Stimulated activated CD8-positive, alpha-beta memory T cell treated with anti-CD3 and anti-CD28 coated beads, Interleukin-12 subunit alpha, Interleukin-12 subunit beta, amount 100 ng/mL, for 24 hours (primary cell): ENCODE data around the gene SLC15A1.

Source experiments
- DNase-seq: peaks from one replicate; pipeline ENCODE4 v3.0.0-alpha.2; 2020; ENCODE audit errors: extremely low read depth

Gene SLC15A1

DNA sequence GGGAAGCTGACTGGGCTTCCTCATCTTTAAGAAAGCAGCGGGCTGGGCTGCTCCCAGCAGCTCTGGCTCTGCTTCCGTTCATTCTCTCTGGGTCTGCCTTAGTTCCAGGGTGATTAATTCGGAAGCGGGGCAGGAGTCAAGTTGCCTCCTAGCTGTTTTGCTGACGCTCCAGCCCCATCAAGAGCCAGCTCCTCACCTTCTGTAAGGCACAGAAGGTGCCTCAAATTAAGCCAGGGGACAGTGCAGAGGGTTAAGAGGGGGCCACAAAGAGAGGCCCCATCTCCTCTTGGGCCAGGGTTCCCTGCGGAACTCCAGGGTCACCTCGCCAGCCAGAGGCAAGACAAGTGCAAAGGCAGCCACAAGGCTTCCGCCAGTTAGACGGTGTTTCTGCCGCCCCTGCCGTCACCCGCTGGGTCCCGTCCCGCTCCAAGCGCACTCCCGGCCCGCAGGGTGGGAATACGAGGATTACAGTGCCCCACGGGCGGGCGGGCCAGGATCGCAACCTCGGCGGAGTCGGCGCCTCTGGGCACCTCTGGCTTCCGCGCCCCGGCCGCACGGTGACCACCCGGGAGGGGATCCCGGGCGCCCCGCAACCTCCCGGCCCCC lies 508 bp downstream of the SLC15A1 start:
- no peak for DNase-seq

GRCh38 chr13:98751367-98751782 lies 1.1 kb downstream of the SLC15A1 start:
- DNase-seq = no peak

- DNase-seq = no peak
Measured at GRCh38 chr13:98749501-98749900, 3.0 kb downstream of the SLC15A1 start.

DNA sequence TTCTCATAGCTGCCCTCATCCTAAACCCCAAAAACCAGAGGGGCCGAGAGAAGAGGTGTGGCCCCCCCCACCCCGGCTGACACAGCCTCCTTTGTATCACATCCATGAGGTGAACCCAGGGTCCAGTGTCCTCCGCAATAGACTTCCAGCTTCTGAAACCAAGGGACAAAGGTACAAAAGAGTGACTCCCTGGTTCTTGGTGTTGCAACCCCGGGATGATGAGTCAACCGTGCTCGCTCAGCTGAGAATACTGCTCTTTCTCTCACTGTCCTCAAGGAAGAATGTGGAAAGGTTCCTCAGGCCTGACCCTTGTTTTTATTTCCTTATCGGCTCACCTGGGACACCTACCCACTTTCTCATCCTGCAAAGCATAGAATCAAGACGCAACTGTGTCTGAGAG lies 5.5 kb downstream of the SLC15A1 start:
- DNase-seq = no peak

DNA sequence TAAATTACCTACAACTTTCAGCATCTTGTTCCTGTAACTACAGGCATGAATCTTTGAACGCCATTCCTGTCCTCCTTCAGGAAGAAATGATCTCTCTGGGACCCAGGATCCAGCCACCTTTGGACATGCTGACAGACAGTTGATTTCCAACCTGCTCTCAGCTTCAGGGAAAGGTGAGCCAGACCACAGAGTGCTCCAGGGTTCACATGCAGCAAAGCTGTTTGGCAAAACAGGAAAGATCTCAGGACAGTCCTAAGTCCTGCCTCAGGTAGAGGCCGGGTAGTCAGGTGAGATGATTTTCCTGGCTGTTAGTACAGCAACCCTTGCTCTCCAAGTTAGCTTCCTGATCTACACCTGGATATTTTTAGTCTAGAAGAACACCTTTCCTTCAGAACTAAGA lies 9.1 kb downstream of the SLC15A1 start:
- DNase-seq = no peak

DNA sequence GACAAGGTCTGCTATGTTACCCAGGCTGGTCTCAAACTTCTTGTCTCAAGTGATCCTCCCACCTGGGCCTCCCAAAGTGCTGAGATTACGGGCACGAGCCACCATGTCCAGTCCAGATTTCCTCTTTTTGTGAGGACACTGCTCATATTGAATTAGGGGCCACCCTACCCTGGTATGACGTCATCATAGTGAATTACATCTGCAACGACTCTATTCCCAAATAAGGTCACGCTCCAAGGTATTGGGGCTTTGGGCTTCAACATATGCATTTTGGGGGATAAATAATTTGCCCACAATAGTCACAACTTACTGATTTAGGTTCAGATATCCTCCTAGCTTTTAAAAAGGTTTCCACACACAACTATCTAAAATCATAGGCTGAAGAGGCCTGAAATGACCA lies 9.5 kb downstream of the SLC15A1 start:
- DNase-seq = no peak

DNA sequence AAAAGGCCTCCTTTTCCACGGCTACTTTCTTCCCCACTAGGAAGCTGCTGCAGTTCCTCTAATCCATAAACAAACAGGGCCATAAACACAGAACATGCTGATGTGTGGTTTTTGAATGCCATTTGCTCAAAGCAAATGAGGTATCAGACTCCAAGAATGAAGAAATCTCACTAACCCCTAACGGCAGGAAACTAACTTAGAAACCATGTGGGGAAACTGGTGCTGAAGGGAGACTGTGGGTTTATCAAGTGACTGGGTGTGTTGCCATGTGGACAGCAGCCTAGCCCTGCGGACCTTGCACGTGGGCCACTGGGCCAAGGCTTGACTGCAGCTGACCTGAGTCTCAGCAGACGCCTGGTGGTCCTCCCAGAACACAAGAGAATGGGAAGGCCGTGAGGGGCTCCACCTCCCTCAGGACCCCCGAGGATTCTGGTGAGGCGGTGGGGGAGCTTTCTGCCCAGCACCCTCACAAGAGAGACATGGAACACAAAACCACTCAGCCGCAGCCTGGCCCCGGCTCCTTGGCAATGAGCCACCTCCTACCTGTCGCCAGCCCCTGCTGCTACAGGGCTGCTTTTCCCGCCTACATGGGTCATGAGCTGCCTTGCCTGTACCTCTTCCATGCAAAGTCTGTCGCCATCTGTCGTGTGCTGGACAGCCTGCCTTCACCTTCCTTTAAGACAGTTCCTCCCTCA lies 10.6 kb downstream of the SLC15A1 start:
- DNase-seq = no peak

- no peak for DNase-seq
Measured at GRCh38 chr13:98740131-98740530, 12.3 kb downstream of the SLC15A1 start.

GRCh38 chr13:98738993-98739392 lies 13.5 kb downstream of the SLC15A1 start:
- DNase-seq = no peak

DNA sequence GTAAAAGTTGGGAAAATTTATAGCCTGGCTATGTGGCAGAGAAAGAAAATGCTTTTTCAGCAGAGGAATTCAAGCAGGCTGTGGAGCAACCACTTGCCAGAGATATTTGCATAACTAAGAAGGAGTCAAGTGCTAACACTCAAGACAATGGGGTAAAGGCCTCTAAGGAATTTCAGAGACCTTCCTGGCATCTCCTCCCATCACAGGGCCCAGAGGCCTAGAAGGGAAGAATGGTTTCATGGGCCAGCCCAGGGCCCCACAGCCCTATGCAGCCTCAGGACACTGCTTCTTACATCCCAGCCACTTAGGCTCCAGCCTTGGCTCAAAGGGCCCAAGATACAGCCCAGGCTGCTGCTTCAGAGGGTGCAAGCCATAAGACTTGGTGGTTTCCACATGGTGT lies 14.3 kb downstream of the SLC15A1 start:
- no peak for DNase-seq

GRCh38 chr13:98731925-98732324 lies 20.5 kb downstream of the SLC15A1 start:
- no peak for DNase-seq

DNA sequence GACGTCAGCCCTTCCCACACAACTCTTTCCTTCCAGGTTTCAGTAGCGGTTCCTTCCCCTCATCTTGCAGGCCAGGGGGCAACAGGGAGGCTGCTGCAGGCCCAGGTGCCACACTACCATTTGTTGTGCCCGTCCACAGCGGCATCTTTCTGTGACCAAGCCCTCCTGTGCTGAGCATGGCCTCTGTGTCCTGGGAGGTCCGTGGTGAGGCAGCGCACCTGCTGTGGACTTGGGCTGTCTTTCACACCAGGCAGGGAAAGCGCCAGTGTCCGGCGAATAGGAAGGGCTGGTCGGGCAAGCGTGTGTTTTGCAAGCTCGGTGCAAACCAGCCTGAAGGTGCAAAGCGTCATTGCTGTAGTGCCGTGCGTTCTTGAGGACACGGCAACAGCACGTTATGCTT lies 21.4 kb downstream of the SLC15A1 start:
- no peak for DNase-seq

- DNase-seq = no peak
Measured at GRCh38 chr13:98730441-98730840, 22.0 kb downstream of the SLC15A1 start.

GRCh38 chr13:98729658-98730057 lies 22.8 kb downstream of the SLC15A1 start:
- DNase-seq = no peak

DNA sequence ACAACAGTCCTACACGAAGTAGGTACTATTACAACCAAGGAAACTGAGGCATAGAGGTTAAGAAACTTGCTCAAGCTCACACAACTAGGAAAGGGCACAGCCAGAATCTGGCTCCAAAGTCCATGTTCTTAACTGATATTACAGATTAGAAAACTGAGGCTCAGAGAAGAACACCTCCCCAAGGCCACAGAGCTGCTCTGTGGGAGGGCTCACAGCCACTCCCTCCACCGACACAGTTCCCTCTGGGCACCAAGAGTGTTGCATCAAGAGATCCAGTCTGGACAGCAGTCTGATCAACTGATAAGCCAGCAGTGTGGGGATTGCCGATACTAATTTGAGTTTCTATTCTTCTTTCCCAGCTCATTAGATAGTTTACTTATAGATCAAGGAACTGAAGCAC lies 29.5 kb downstream of the SLC15A1 start:
- DNase-seq = no peak

GRCh38 chr13:98721825-98722510 lies 30.5 kb downstream of the SLC15A1 start:
- no peak for DNase-seq

- no peak for DNase-seq
Measured at GRCh38 chr13:98719527-98720250, 32.8 kb downstream of the SLC15A1 start.

DNA sequence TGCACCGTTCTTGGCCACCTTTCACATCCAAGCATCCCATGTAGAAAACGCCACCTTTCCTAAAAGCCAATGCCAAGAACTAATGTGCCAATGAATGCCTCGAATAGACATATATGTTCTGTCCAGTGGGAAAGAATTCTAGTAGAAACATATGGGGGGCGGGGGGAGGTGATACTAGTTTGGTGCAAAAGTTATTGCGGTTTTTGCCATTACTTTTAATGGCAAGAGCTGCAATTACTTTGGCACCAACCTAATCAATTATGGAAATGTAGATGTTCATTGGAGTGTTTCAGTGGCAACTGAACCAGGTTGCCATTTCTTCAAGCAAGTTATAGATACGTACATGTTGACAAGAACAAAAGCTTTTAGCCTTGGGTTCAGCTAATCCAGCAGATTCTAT lies 34.6 kb downstream of the SLC15A1 start:
- DNase-seq = no peak

DNA sequence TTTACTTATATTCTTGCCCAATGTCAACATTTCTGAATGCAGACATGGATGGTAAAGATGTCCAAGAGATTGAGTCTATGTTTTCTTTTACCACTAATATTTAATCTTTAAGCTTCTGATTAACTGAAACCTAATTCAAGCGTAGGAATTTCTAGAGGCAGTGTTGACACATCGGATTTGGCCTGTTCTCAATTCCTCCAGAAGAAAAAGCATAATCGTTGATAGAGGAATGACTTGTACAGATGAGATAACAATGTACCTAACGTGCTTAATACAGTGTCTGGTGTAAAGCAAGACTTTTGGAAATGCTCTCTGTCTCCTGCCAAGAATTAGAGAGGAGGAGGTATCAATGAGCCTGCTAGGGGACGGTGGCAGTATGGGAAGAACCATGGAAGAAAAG lies 35.2 kb downstream of the SLC15A1 start:
- no peak for DNase-seq

DNA sequence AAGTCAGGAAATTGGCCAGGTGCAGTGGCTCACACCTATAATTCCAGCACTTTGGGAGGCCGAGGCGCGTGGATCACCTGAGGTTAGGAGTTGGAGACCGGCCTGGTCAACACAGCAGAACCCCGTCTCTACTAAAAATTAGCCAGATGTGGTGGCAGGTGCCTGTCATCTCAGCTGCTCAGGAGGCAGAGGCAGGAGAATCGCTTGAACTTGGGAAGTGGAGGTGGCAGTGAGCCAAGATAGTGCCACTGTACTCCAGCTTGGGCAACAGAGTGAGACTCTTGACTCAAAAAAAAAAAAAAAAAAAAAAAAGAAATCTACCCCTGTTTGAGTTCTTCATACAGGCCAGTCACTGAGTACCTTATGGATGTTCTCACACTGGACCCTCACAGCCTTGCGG lies 42.0 kb downstream of the SLC15A1 start:
- DNase-seq = no peak

DNA sequence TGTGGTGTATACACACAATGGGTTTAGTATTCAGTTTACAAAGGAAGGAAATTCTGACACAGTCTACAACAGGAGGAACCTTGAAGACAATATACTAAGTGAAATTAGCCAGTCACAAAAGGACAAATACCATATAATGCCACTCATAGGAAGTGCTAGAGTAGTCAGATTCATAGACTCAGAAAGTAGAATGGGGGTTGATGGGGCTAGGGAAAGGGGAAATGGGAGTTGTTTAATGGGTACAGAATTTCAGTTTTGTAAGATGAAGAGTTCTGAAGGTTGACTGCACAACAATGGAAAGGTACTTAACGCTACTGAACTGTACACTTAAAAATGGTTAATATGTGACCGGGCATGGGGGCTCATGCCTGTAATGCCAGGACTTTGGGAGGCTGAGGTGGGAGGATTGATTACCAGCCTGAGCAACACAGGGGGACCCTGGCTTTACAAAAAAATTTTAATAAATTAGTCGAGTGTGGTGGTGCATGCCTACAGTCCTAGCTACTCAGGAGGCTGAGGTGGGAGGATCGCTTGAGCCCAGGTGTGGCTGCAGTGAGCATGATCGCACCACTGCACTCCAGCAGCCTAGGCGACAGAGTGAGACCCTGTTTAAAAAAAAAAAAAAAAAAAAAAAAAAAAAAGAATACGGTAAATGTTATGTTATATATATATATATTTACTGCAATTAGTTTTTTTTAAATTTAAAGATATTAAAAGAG lies 45.0 kb downstream of the SLC15A1 start:
- no peak for DNase-seq
